Transverse colon (tissue), 4 donors: ENCODE data around the gene PDLIM7. TPM values are rescaled to one million over a fixed set of nuclear protein-coding genes. Genes with fewer than 3 reads are reported as not detected.

ENCODE experiments used
- DNase-seq: peaks from one replicate; pipeline ENCODE4 v3.0.0-alpha.2; 2019
- H3K27ac ChIP-seq, 4 donors: fragments of 200-600 bp; sonication (generic); 2 replicates each; pipeline ENCODE4 v1.5.1; 2016 to 2018; ENCODE audit warnings: inconsistent platforms in 4 of 4
- H3K27me3 ChIP-seq: fragments of 200-600 bp; sonication (generic); 2 replicates; pipeline ENCODE4 v1.5.1; 2017; ENCODE audit warnings: inconsistent platforms
- H3K36me3 ChIP-seq, 4 donors: fragments of 200-600 bp; sonication (generic); 2 replicates each; pipeline ENCODE4 v1.5.1; 2017 to 2019; ENCODE audit warnings: inconsistent platforms in 4 of 4
- H3K4me1 ChIP-seq, 4 donors: fragments of 200-600 bp; sonication (generic); 2 replicates each; pipeline ENCODE4 v1.5.1; 2017 to 2020; ENCODE audit warnings: inconsistent platforms in 4 of 4
- H3K4me3 ChIP-seq, 4 donors: fragments of 200-600 bp; sonication (generic); 1 replicate in 1 of 4; 2 replicates in 3 of 4; pipeline versions ENCODE4 v1.5.1 to v1.6.1; 2017 to 2019; ENCODE audit warnings: inconsistent platforms in 4 of 4
- H3K9me3 ChIP-seq, 2 donors: fragments of 200-600 bp; sonication (generic); 2 replicates each; pipeline ENCODE4 v1.5.1; 2017 to 2019; ENCODE audit warnings: inconsistent platforms in 2 of 2
- CTCF ChIP-seq, 5 experiments: fragments of 200-600 bp in 3 of 5; fragments of 450-650 bp in 2 of 5; sonication (generic) in 3 of 5; IDR thresholded peaks; 1 replicate in 2 of 5; 2 replicates in 3 of 5; pipeline ENCODE4 v1.5.1; 2016 to 2017; ENCODE audit warnings: antibody characterized with exemption in 5 of 5, inconsistent platforms in 3 of 5, mild to moderate bottlenecking in 2 of 5, moderate library complexity in 1 of 5
- EP300 ChIP-seq: sonication (generic); formaldehyde crosslinking; IDR thresholded peaks from one replicate; pipeline ENCODE4 v1.6.1; 2017; ENCODE audit warnings: antibody characterized with exemption, low read depth
- POLR2A ChIP-seq: fragments of 450-650 bp; IDR thresholded peaks from one replicate; pipeline ENCODE4 v1.6.1; 2016; ENCODE audit warnings: antibody characterized with exemption, mild to moderate bottlenecking, moderate library complexity
- POLR2AphosphoS5 ChIP-seq, 3 donors: sonication (generic); formaldehyde crosslinking; IDR thresholded peaks; one replicate each; pipeline ENCODE4 v1.6.1; 2016; ENCODE audit warnings: antibody characterized with exemption in 3 of 3
- WGBS, 2 donors: methylation state at CpG; one replicate each; pipeline ENCODE4 v1.1.5; 2018; ENCODE audit warnings: low coverage in 1 of 2; 5-methylcytosine and 5-hydroxymethylcytosine counted together
- in situ Hi-C, 4 donors: fragments of 200-750 bp; cut with MboI; loops; one replicate each; pipeline versions ENCODE4 v1.15.0 to v1.15.1; 2017; ENCODE audit warnings: low sequenced_read_pairs in 3 of 4, low pct_ligation_motif_present in 1 of 4, low pct_unique_long_range_greater_than_20kb in 1 of 4
- intact Hi-C: fragments of 100-400 bp; cut with DNase I; formaldehyde crosslinking; loops from one replicate; pipeline ENCODE4 v1.15.1; 2023; ENCODE audit warnings: low total_unique reads
- total RNA-seq, 4 donors: library from RNA; depleted of rRNA; stranded (reverse); fragments of >200 nt; gene quantifications; one replicate each; pipeline ENCODE4 v1.1.0, GENCODE V29; 2016

PDLIM7 gene
- total RNA-seq, 4 donors from 2014 or later = 52.6 to 256 (median 78.6) TPM

GRCh38 chr5:177507596-177508220 lies 10.3 kb upstream of the PDLIM7 start:
- Histone ChIP-seq H3K27ac (peak overlapping the region in 2 of 4 donors; percentile 63 to 78), H3K27me3 (no peaks in the 10 kb centered on the region), H3K4me1 (peaks cover 0 to 5% (median 0%) of the 10 kb centered on the region in 4 donors), H3K4me3 (peak overlapping the region in 1 of 4 donors; percentile 27), H3K36me3 (peaks cover 0 to 17% (median 5%) of the 10 kb centered on the region in 4 donors), H3K9me3 (no peaks in the 10 kb centered on the region)
- TF ChIP-seq CTCF (IDR thresholded peaks at IDR 0.05) (no peak), POLR2AphosphoS5 (IDR thresholded peaks at IDR 0.05) (no peak), POLR2A (no peak), EP300 (no peak)
- in situ Hi-C loops (loop anchor here in 2 of 4 donors (10.0 to 25.0 kb wide), 2 partner anchors 113 to 120 kb away; partner anchors contain the start of gene SLC34A1 (in 1 of the 2)), intact Hi-C loops (no loop called here)
- WGBS, 2 donors = 79 to 89% methylated on average over 8 to 17 of the region's 17 CpGs
- no peak for DNase-seq

GRCh38 chr5:177507165-177507564 lies 9.8 kb upstream of the PDLIM7 start:
- no peak for DNase-seq
- no peaks in the 10 kb centered on the region for H3K27me3 ChIP-seq
- H3K9me3 ChIP-seq = no peaks in the 10 kb centered on the region
- no peak overlapping the region for H3K27ac ChIP-seq
- WGBS, 2 donors = 69 to 80% methylated on average over 2 to 9 of the region's 9 CpGs
- TF ChIP-seq POLR2A = no peak
- no peak for TF ChIP-seq POLR2AphosphoS5 (IDR thresholded peaks at IDR 0.05)
- no peak for TF ChIP-seq EP300
- TF ChIP-seq CTCF (IDR thresholded peaks at IDR 0.05) = no peak
- in situ Hi-C loops (loop anchor here in 2 of 4 donors (10.0 to 25.0 kb wide), 2 partner anchors 112 to 120 kb away; partner anchors contain the start of gene SLC34A1 (in 1 of the 2)), intact Hi-C loops (no loop called here)
- peaks cover 0 to 5% (median 0%) of the 10 kb centered on the region in 4 donors for H3K4me1 ChIP-seq
- H3K36me3 ChIP-seq = peaks cover 0 to 13% (median 4%) of the 10 kb centered on the region in 4 donors
- H3K4me3 ChIP-seq = no peak overlapping the region

GRCh38 chr5:177505075-177505474 lies 7.7 kb upstream of the PDLIM7 start:
- WGBS, 2 donors = 93% methylated on average over 4 of the region's 4 CpGs; no CpG with 5 or more reads in 1 of the 2 donors

More at GRCh38 chr5:177505075-177505474, 7.7 kb upstream of the PDLIM7 start:
- no peak for TF ChIP-seq POLR2AphosphoS5 (IDR thresholded peaks at IDR 0.05)
- TF ChIP-seq EP300 = no peak
- no peak for TF ChIP-seq POLR2A
- TF ChIP-seq CTCF (IDR thresholded peaks at IDR 0.05) = no peak
- Histone ChIP-seq H3K27ac (no peak overlapping the region), H3K4me3 (no peak overlapping the region), H3K4me1 (peaks cover 0 to 11% (median 4%) of the 10 kb centered on the region in 4 donors), H3K9me3 (no peaks in the 10 kb centered on the region), H3K27me3 (no peaks in the 10 kb centered on the region), H3K36me3 (no peaks in the 10 kb centered on the region)
- intact Hi-C loops = no loop called here
- no peak for DNase-seq
- in situ Hi-C loops = loop anchor here in 2 of 4 donors (10.0 to 25.0 kb wide), 2 partner anchors 110 to 118 kb away; partner anchors contain the start of gene SLC34A1 (in 1 of the 2)
